ENCODE data around the gene SESTD1. TPM values are rescaled to one million over a fixed set of nuclear protein-coding genes. Genes with fewer than 3 reads are reported as not detected.

SESTD1 gene
- total RNA-seq, 1 experiment from 2014 or later = 208 TPM

DNA sequence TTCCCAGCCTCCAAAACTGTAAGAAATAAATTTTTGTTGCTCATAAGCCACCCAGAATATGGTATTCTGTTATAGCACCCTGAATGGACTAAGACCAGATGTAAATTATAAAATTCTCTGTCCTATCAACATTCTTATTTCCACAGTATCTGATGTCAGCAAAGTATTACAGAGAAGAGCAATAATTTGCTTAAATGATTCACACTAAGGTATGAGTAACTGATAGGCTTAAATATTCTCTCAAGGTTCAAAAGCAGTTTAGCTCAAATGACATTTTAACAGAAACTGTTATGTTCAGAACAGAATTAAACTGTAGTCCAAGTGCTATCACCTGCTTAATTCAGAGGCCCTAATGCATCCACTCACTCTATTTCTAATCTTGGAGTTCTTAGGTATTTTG lies 12.8 kb downstream of the SESTD1 start:
- CTCF ChIA-PET = no interaction called here
- POLR2A ChIA-PET (ENCODE audit: unreplicated experiment) = no interaction called here
- H3K27ac ChIP-seq = no peak overlapping the region

GRCh38 chr2:179250848-179251504 lies 13.7 kb downstream of the SESTD1 start:
- Histone ChIP-seq H3K79me2 (ENCODE audit: low read depth) (peaks cover 99% of the 10 kb centered on the region), H3K27me3 (ENCODE audit: insufficient read depth, low read depth) (no peaks in the 10 kb centered on the region), H3K4me2 (no peak overlapping the region), H3K9me3 (ENCODE audit: insufficient read depth, low read depth) (peaks cover 8% of the 10 kb centered on the region), H2AFZ (no peak overlapping the region), H3K4me1 (replicated peaks; ENCODE audit: insufficient read depth) (no peaks in the 10 kb centered on the region), H3K4me3 (no peak overlapping the region), H3F3A (ENCODE audit: insufficient read depth, low read depth) (no peaks in the 10 kb centered on the region), H3K27ac (no peak overlapping the region), H3K36me3 (ENCODE audit: low read depth) (no peaks in the 10 kb centered on the region), H4K20me1 (ENCODE audit: insufficient read depth) (no peaks in the 10 kb centered on the region), H3K9me2 (ENCODE audit: insufficient read depth) (0 out of 2 replicates have a peak, but pooled peaks cover 3% of the 10 kb centered on the region)
- ChIA-PET POLR2A (ENCODE audit: unreplicated experiment) (no interaction called here), CTCF (no interaction called here)
- intact Hi-C loops (cut with micrococcal nuclease; ENCODE audit: unreplicated experiment) = no loop called here
- BruUV-seq (replicated peaks) = no TSS peak
- no peak for DNase-seq
- TF ChIP-seq EZH2 (IDR thresholded peaks at IDR 0.05; ENCODE audit: low read depth) = no peak

More for the DNA sequence above, 12.8 kb downstream of the SESTD1 start:
- intact Hi-C loops (cut with micrococcal nuclease; ENCODE audit: unreplicated experiment) = no loop called here
- Histone ChIP-seq H3F3A (ENCODE audit: insufficient read depth, low read depth) (no peaks in the 10 kb centered on the region), H3K4me3 (no peak overlapping the region), H3K79me2 (ENCODE audit: low read depth) (peaks cover 99% of the 10 kb centered on the region), H3K9me2 (ENCODE audit: insufficient read depth) (no peaks in the 10 kb centered on the region), H3K4me1 (replicated peaks; ENCODE audit: insufficient read depth) (no peaks in the 10 kb centered on the region), H3K9me3 (ENCODE audit: insufficient read depth, low read depth) (peaks cover 8% of the 10 kb centered on the region), H3K4me2 (no peak overlapping the region), H2AFZ (no peak overlapping the region), H3K36me3 (ENCODE audit: low read depth) (no peaks in the 10 kb centered on the region), H3K27me3 (ENCODE audit: insufficient read depth, low read depth) (no peaks in the 10 kb centered on the region), H4K20me1 (ENCODE audit: insufficient read depth) (no peaks in the 10 kb centered on the region)
- no TSS peak for BruUV-seq (replicated peaks)
- TF ChIP-seq EZH2 (IDR thresholded peaks at IDR 0.05; ENCODE audit: low read depth) = no peak
- TF ChIP-seq, protein P1, sequence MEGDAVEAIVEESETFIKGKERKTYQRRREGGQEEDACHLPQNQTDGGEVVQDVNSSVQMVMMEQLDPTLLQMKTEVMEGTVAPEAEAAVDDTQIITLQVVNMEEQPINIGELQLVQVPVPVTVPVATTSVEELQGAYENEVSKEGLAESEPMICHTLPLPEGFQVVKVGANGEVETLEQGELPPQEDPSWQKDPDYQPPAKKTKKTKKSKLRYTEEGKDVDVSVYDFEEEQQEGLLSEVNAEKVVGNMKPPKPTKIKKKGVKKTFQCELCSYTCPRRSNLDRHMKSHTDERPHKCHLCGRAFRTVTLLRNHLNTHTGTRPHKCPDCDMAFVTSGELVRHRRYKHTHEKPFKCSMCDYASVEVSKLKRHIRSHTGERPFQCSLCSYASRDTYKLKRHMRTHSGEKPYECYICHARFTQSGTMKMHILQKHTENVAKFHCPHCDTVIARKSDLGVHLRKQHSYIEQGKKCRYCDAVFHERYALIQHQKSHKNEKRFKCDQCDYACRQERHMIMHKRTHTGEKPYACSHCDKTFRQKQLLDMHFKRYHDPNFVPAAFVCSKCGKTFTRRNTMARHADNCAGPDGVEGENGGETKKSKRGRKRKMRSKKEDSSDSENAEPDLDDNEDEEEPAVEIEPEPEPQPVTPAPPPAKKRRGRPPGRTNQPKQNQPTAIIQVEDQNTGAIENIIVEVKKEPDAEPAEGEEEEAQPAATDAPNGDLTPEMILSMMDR (conservative IDR thresholded peaks at IDR 0.05) = no peak
- no peak for DNase-seq

DNA sequence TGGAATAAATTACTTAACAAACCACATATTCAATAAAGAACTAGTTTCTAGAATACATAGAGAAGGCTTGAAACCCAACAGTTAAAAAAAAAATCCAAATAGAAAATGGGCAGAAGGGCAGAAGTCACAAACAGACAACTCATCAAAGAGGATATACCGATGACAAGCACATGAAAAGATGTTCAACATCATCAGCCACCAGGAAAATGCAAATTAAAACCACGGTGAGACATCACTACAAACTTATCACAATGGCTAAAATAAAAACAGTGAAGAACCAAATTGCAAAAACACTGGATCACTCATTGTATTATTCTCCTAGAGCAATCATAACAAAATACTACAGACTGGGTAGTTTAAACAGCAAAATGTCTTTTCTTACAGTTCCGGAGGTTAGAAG lies 14.5 kb downstream of the SESTD1 start:
- intact Hi-C loops (cut with micrococcal nuclease; ENCODE audit: unreplicated experiment) = no loop called here
- no peaks in the 10 kb centered on the region for H3F3A ChIP-seq (ENCODE audit: insufficient read depth, low read depth)
- no peaks in the 10 kb centered on the region for H3K4me1 ChIP-seq (replicated peaks; ENCODE audit: insufficient read depth)
- peaks cover 99% of the 10 kb centered on the region for H3K79me2 ChIP-seq (ENCODE audit: low read depth)
- BruUV-seq (replicated peaks) = no TSS peak
- POLR2A ChIA-PET (ENCODE audit: unreplicated experiment) = no interaction called here
- no peak for DNase-seq
- H3K27ac ChIP-seq = no peak overlapping the region
- CTCF ChIA-PET = no interaction called here
- H3K27me3 ChIP-seq (ENCODE audit: insufficient read depth, low read depth) = no peaks in the 10 kb centered on the region
- TF ChIP-seq, protein P1 (conservative IDR thresholded peaks at IDR 0.05) = no peak
- no peak for TF ChIP-seq EZH2 (IDR thresholded peaks at IDR 0.05; ENCODE audit: low read depth)
- no peaks in the 10 kb centered on the region for H3K36me3 ChIP-seq (ENCODE audit: low read depth)
- H3K9me2 ChIP-seq (ENCODE audit: insufficient read depth) = 0 out of 2 replicates have a peak, but pooled peaks cover 3% of the 10 kb centered on the region
- no peak overlapping the region for H2AFZ ChIP-seq
- H3K4me2 ChIP-seq = no peak overlapping the region
- peaks cover 8% of the 10 kb centered on the region; the same call in 1 of the 2 replicates for H3K9me3 ChIP-seq (ENCODE audit: insufficient read depth, low read depth)
- H4K20me1 ChIP-seq (ENCODE audit: insufficient read depth) = no peaks in the 10 kb centered on the region
- H3K4me3 ChIP-seq = no peak overlapping the region

GRCh38 chr2:179248024-179248348 lies 16.6 kb downstream of the SESTD1 start:
- Histone ChIP-seq H3K79me2 (ENCODE audit: low read depth) (peaks cover 97% of the 10 kb centered on the region), H3K36me3 (ENCODE audit: low read depth) (no peaks in the 10 kb centered on the region), H3K9me3 (ENCODE audit: insufficient read depth, low read depth) (peaks cover 8% of the 10 kb centered on the region; the same call in 1 of the 2 replicates), H3K4me2 (no peak overlapping the region), H3F3A (ENCODE audit: insufficient read depth, low read depth) (peaks cover 5% of the 10 kb centered on the region; the same call in 1 of the 2 replicates), H3K9me2 (ENCODE audit: insufficient read depth) (0 out of 2 replicates have a peak, but pooled peaks cover 3% of the 10 kb centered on the region), H2AFZ (no peak overlapping the region), H3K27ac (no peak overlapping the region), H3K4me3 (no peak overlapping the region), H4K20me1 (ENCODE audit: insufficient read depth) (no peaks in the 10 kb centered on the region), H3K4me1 (replicated peaks; ENCODE audit: insufficient read depth) (peaks cover 9% of the 10 kb centered on the region), H3K27me3 (ENCODE audit: insufficient read depth, low read depth) (no peaks in the 10 kb centered on the region)
- no peak for DNase-seq
- ChIA-PET POLR2A (ENCODE audit: unreplicated experiment) (no interaction called here), CTCF (interaction anchor here (0.6 kb wide), 1 partner anchor 831 kb away, joined by 5 read pairs; no protein-coding TSS in a partner anchor)
- no TSS peak for BruUV-seq (replicated peaks)
- TF ChIP-seq, protein P1 (conservative IDR thresholded peaks at IDR 0.05) = no peak
- TF ChIP-seq EZH2 (IDR thresholded peaks at IDR 0.05; ENCODE audit: low read depth) = no peak
- intact Hi-C loops (cut with micrococcal nuclease; ENCODE audit: unreplicated experiment) = no loop called here
